GM18867 (cell line): ENCODE data around the gene DDIT3.
"Not testable (repeated sequence)": the region's sequence is repeated elsewhere in the genome, so short reads cannot be mapped to it uniquely, and the experiment has no call there.

Experiments
- ATAC-seq: cut with Tn5 transposase; IDR thresholded peaks from one replicate; pipeline ENCODE4 v1.9.1; 2021; ENCODE audit warnings: mild to moderate bottlenecking, moderate library complexity; ENCODE audit not compliant: unreplicated experiment

Gene DDIT3

DNA sequence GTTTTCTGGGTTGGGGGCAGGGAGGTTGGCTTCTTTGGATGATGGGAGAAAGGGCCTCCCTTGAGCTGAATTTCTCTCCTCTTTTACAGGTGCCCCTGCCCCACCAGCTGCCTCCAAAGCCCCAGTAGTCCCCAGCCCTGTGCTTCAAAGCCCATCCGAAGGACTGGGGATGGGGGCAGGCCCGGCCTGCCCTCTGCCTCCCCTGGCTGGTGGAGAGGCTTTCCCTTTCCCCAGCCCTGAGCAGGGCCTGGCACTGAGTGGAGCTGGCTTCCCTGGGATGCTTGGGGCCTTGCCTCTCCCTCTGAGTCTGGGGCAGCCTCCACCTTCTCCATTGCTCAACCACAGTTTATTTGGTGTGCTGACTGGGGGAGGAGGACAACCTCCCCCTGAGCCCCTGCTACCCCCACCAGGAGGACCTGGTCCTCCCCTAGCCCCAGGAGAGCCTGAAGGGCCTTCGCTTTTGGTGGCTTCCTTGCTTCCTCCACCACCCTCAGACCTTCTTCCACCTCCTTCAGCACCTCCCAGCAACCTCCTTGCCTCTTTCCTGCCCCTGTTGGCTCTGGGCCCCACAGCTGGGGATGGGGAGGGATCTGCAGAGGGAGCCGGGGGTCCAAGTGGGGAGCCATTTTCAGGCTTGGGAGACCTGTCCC is 6.3 kb upstream of the DDIT3 start:
- ATAC-seq: no peak

DNA sequence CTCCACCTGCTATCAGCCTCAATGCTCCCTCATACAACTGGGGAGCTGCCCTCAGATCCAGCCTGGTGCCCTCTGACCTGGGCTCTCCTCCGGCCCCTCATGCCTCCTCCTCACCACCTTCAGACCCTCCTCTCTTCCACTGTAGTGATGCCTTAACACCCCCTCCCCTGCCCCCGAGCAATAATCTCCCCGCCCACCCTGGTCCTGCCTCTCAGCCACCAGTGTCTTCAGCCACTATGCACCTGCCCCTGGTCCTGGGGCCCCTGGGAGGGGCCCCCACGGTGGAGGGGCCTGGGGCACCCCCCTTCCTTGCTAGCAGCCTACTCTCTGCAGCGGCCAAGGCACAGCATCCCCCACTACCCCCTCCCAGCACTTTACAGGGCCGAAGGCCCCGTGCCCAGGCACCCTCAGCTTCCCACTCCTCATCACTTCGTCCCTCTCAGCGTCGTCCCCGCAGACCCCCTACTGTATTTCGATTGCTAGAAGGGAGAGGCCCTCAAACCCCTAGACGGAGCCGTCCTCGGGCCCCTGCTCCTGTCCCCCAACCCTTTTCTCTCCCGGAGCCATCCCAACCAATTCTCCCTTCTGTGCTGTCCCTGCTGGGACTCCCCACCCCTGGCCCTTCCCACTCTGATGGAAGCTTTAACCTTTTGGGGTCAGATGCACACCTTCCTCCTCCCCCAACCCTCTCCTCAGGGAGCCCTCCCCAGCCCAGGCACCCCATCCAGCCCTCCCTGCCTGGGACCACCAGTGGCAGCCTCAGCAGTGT is 5.5 kb upstream of the DDIT3 start:
- no peak for ATAC-seq

DNA sequence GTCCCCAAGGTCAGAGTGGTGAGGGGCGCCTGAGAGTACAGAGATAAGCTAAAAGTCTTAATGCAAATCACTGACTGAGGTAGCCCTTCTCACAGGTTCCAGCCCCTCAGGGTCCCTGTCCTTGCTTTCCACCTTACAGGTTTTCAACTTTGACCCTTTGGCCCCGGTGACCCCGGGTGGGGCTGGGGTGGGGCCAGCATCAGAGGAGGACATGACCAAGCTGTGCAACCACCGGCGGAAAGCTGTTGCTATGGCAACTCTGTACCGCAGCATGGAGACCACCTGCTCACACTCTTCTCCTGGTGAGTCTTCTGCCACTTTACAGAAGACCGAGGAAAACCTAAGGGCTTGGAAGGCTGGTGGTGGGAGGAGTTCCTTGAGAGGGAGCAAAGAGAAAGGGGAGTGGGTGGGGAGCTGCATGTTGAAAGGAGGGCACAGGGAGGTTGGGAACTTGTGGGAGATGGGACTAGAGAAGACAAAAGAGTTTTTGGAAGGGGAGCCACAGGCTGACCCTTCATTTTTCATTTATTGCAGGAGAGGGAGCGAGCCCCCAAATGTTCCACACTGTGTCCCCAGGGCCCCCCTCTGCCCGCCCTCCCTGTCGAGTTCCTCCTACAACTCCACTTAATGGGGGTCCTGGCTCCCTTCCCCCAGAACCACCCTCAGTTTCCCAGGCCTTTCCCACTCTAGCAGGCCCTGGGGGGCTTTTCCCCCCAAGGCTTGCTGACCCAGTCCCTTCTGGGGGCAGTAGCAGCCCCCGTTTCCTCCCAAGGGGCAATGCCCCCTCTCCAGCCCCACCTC is 4.7 kb upstream of the DDIT3 start:
- no peak for ATAC-seq

DNA sequence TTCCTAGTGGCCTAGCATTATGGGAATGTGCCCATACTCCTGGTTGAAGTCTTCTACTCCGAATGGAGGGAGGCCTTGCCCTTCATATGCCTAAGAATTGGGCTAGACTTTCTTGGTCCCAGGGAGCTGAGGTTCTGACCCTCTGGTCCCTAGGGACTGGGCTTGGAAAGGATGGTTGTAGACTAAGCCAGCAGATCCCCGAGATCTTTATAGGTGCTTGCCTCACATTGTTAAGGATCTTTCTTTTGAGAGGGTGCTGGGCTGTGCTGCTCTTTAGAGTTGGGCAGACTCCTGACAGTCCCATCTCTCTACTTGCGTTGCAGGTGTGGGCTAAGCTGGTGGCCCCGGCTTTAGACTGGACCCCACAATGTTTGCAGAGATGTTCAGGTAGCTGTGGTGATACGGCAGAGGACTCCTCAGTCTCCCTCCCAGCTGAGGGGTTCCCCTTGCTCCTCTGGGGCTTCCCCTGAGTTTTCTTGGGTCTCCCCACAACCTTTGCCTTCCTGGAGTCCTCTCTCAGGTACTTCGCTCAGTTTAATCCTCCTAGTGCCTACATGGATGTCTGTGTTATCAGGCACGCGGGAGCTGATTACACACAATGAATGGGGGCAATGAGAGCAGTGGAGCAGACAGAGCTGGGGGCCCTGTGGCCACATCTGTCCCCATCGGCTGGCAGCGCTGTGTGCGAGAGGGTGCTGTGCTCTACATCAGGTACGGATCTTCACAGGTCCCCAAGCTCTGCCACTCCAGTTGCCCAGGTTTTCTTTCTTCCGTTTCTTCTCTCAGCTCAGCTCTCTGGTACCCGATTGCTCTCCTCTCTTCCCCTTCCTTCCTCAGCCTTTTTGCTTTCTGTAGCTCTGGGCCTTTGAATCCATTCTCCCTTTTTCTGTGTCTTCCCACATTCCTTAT is 3.6 kb upstream of the DDIT3 start:
- ATAC-seq: no peak

DNA sequence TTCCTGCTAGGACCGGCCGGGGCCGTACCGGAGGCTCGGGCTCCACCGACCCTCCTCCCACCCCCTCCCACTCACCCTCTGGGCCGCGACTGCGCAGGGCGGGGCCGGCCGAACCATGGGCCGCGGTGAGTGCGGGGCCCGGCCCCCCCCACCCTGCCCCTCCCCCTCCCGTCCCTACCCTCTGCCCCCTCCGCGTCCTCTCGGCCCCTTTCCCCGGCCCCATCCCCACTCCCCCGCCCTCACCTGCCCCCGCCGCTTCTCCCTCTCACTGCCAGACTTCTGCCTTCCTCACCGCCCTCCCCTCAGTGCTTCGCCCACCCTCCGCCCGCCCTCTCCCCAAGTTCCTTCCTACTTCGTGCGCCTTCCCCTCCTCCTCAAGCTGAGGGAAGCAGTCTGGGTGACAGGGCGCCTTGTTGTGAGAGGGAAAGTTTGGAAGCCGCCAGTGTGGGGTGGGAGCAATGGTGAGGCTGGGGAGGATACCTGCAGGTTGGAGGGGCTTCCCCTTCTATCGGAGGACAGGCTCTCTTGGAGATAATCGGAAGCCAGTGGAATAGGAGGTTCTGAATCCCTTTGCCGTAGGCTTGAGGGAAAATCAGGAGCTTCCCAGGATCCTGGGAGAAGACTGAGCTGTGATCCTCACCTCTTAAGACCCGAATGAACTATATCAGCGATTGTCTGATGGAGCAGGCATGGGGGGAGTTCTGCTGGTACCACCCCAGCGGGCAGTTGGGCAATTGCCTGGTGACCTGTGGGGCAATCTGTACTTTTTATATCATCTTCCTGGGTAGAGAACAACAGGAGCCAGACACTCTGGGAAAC is 2.8 kb upstream of the DDIT3 start:
- no peak for ATAC-seq

DNA sequence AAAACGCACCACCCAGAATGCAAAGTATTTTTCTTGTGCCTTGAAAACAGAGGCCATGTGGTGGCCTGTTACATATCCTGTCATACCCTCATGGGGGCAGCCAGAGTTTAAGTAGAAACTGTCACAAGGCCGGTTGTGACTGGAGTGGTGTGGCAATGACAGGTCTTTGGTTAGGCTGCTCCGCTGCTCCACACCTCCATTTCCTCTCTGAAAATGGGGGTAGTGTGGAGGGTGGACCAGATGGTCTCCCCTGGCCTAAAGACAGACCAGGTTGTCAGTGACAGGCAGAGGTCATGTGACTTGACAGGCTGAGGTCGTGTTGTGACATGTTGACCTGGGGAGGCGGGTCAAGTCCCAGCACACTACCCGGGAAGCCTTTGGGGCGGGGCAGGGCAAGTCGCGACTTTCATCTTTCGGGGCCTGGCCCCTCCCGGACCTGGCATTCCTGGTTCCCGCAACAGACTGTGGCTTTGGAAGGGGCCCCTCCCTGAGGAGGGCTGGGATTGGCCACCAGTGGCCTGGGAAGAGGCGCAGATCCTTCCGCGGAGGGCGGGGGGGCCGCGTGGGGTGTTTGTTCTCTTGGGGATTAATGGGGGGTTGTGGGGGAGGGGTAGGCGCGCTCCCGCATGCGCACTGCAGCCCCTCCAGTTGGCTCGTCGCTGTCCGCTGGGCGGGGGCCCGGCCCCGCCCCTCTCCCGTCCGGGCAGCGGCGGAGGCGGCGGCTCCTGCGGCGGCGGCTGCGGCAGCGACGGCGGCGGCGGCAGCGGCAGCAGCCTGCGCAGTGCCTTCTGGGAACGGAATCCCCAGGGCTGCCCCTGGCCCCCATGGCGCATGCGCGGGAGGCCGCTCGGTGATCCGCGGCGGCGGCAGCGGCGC is 1.9 kb upstream of the DDIT3 start, which contains the start of gene MBD6:
Gene MBD6 (plus strand): TSS at position 814 of the 876 bp plus-strand sequence. CDS start 1,480 bp downstream, outside the sequence.
- peak; percentile 47 for ATAC-seq

DNA sequence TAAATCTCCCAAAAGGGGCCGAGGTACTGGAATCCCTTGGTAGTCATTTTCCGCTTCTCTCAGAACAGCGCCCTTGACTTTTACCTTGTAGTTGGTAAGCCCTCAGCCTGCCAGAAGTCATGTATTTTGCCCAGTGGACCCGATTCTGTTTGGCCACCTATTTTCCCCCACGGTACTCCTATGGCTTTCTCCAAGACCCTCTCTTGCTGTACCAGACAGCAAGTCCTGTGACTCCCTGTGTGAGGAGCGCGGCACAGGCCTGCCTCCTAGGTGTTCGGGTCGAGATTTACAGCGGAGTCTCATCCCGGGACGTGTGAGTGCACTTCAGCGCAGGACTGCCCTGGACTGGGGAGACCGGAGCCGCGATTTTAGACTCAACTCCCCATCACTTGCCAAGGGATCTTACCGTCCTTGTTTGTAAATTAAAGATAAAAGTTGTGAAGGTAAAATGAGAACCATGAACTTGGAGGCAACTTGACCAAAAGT is 1.3 kb upstream of the DDIT3 start:
- no peak for ATAC-seq

DNA sequence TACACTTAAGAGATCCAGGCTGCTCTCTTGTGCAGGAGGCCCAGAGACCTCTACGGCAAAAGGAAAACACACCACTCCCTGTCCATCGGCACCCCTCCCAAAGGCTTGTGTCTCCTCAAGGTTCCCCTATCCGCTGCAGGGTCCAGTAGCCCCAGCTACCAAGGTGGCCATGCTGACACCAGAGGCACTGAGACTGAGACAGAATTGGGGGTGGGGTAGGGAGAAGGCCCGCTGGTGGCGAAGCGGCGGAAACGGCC is 590 bp downstream of the DDIT3 start:
- ATAC-seq: peak; percentile 5

DNA sequence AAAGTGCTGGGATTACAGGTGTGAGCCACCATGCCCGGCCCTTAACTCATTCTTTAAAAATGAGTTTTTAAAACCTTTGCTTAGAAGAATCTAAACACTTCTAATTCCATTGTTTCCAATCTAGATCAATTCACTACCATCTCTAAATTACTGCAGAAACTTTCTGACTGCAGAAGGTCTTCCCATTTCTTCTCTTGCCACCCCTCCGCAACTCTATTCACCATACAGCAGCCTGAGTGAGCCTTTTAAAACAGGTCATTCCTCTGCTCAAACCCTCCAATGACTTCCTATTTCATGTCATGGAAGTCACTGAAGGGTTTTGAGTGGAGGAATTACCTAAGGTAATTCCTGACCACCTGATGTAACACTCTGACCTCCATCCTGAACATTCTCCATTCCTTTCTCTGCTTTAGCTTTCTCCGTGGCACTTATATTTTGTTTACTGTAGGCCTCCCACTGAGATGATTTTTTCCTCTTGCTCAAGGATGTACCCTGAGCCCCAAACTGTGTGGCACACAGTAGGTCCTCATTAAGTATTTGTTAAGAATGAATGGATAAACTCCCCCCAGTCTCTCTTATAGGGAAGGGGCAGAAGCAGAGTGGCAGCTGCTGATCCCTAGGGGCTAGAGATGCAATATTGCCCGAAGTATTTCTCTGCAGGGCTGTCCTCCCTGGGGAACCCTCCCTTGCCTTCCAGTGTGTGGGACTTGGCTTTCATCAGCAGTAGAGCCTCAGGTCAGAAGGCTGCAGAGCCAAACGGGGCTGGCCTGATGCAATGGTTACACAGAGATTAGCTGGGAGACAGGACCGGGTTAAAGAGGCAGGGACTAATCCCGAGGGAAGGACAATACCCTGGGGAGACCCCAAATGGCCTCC is 1.2 kb downstream of the DDIT3 start:
- ATAC-seq: no peak

DNA sequence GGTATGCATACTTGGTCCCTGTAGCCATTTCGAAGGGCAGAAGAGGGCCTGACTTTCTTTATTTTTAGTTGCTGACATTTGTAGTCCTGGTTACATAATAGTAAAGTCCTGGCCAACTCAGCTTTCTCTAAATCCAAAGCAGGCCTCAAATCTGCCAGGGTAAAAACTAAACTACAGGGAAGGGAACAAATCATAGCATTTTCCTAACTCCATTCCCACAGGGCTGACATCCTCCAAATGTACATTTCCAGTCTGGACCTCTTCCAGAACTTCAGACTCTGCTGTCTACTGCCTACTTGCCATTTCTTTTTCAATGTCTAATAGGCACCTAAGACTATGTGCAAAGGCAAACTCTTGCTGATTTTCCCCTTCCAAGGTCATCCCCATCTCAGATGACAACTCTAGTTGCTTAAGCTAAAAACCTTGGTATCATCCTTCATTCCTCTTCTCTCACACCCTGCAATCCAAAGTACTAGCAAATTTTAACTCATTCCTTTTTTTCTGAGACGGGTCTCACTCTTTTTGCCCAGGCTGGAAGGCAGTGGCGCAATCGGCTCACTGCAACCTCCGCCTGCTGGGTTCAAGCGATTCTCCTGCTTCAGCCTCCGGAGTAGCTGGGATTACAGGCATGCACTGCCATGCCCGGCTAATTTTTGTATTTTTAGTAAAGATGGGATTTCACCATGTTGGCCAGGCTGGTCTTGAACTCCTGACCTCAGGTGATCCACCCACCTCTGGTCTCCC is 2.0 kb downstream of the DDIT3 start:
- no peak for ATAC-seq

DNA sequence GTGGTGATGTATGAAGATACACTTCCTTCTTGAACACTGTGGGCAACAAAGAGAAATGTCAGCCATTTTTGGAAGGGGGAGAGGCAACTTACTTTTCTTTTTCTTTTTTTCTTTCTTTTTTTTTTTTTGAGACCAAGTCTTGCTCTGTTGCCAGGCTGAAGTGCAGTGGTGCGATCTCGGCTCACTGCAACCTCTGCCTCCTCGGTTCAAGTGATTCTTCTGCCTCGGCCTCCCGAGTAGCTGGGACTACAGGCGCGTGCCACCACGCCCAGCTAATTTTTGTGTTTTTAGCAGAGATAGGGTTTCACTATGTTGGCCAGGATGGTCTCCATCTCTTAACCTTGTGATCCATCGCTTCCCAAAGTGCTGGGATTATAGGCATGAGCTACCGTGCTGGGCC is 2.6 kb downstream of the DDIT3 start:
- ATAC-seq: not testable (repeated sequence)

DNA sequence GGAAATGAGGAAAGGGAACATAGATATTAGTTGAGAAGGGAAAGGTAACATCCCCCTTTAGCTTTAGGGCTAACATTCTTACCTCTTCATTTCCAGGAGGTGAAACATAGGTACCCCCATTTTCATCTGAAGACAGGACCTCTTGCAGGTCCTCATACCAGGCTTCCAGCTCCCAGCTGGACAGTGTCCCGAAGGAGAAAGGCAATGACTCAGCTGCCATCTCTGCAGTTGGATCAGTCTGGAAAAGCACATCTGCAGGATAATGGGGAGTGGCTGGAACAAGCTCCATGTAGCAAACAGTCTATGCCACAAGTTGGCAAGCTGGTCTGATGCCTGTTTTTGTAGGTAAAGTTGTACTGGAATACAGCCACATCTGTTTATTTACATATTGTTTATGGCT is 3.1 kb downstream of the DDIT3 start:
- no peak for ATAC-seq

DNA sequence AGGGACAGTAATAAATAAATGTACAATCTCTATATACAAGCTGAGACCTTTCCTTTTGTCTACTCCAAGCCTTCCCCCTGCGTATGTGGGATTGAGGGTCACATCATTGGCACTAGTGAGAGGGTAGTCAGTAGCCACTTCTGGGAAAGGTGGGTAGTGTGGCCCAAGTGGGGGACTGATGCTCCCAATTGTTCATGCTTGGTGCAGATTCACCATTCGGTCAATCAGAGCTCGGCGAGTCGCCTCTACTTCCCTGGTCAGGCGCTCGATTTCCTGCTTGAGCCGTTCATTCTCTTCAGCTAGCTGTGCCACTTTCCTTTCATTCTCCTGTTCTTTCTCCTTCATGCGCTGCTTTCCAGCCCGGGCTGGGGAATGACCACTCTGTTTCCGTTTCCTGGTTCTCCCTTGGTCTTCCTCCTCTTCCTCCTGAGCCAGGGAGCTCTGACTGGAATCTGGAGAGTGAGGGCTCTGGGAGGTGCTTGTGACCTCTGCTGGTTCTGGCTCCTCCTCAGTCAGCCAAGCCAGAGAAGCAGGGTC is 3.6 kb downstream of the DDIT3 start:
- ATAC-seq: no peak

DNA sequence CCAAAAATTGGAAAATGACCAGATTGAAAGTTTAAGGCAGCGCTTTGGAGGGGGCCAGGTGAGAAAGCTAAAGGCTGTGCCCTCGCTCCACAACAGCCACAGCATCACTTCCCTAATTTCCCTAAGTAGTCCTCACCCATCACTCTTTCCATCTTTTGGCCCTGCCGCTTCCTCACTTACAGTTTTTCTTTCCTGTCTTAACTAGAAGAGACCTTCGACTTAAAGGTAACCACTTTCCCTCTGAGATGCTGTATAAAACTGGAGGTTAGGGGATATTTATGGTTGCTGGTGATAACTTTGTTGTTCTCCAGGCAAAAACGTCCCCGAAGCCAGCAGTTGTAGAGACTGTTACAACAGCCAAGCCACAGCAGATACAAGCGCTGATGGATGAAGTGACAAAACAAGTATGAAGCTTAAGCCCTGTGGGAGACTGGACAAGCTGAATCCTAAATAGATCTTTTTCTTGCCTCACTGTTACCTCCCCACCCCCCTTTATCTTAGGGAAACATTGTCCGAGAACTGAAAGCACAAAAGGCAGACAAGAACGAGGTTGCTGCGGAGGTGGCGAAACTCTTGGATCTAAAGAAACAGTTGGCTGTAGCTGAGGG is 4.3 kb downstream of the DDIT3 start:
- no peak for ATAC-seq

DNA sequence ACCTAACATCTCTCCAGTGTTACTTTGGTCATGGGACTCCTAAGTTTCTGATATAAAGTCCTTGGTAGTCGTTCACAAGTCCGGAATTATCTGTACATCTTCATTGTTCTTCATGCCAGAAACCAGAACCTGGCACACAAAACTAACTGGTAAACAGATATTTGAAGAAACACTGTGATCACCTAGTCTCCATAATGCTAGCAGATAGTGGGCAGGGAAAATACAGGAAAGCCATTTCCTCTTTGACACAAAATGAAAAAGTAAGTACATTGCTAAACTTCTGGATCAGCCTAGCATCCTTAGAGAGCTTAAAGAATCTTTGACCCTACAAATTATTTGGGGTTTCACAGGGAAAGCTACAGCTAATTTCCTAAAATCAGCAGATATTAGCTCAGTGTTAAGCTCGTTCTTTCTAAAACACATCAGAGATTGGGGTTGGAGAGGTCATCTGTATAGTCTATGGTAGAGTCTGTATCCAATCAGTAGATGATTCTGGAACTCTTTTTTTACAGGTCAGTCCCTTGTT is 4.8 kb downstream of the DDIT3 start:
- ATAC-seq: no peak

DNA sequence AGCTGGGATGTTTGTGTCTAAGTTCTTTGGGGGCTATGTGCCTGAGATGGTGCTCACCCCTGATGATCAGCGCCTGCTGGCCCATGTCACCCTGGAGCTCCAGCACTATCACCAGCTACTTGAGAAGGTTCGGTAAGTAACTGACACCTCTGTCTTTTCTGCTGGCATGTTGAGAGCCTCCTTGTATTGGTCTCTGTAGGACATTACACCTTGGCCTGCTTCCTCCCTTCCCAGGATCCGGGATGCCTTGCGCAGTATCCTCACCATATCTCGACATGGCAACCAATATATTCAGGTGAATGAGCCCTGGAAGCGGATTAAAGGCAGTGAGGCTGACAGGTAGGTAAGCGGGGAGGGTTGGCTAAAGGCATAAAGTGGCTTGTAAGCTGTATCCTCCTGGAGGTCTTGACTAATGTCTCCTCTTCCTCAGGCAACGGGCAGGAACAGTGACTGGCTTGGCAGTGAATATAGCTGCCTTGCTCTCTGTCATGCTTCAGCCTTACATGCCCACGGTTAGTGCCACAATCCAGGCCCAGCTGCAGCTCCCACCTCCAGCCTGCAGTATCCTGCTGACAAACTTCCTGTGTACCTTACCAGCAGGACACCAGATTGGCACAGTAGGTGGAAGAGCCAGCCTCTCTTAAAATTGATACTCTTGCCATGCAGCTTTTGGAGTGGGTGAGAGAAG is 5.5 kb downstream of the DDIT3 start:
- ATAC-seq: no peak
